OCI-LY1 (cell line): ENCODE data around the gene AXDND1.

ENCODE experiments used
- H2AFZ ChIP-seq: fragments of 200-600 bp; sonication (generic), shearing (Covaris generic); 2 replicates; pipeline ENCODE4 v1.6.0; 2014; ENCODE audit warnings: antibody characterized with exemption, mild to moderate bottlenecking, low read length
- H3F3A ChIP-seq: fragments of 200-600 bp; sonication (generic), shearing (Covaris generic); 2 replicates; pipeline ENCODE4 v1.6.0; 2014; ENCODE audit warnings: mild to moderate bottlenecking, antibody characterized with exemption, low read length, moderate library complexity; ENCODE audit not compliant: insufficient read depth
- H3K27ac ChIP-seq: fragments of 200-600 bp; sonication (generic); 2 replicates; pipeline ENCODE4 v1.5.1; 2014; ENCODE audit warnings: low read length, mixed run types, mild to moderate bottlenecking, low read depth; ENCODE audit not compliant: poor library complexity, severe bottlenecking
- H3K27me3 ChIP-seq: fragments of 200-600 bp; sonication (generic); 2 replicates; pipeline ENCODE4 v1.6.0; 2014; ENCODE audit warnings: antibody characterized with exemption, mild to moderate bottlenecking, low read length, moderate library complexity; ENCODE audit not compliant: insufficient read depth
- H3K36me3 ChIP-seq: fragments of 200-600 bp; sonication (generic); 2 replicates; pipeline ENCODE4 v1.6.1; 2014; ENCODE audit warnings: mild to moderate bottlenecking, antibody characterized with exemption, low read length, moderate library complexity, mixed read lengths; ENCODE audit not compliant: insufficient read depth
- H3K4me1 ChIP-seq: fragments of 200-600 bp; sonication (generic); 2 replicates; pipeline ENCODE4 v1.5.1; 2014; ENCODE audit warnings: mild to moderate bottlenecking, low read length, moderate library complexity; ENCODE audit not compliant: insufficient read depth, severe bottlenecking
- H3K4me2 ChIP-seq: fragments of 200-600 bp; sonication (generic), shearing (Covaris generic); 2 replicates; pipeline ENCODE4 v1.6.1; 2014; ENCODE audit warnings: low read length
- H3K4me3 ChIP-seq: fragments of 200-600 bp; sonication (generic); 2 replicates; pipeline ENCODE4 v1.5.1; 2014; ENCODE audit warnings: low read length, low read depth, mild to moderate bottlenecking, mixed read lengths; ENCODE audit not compliant: poor library complexity, severe bottlenecking
- H3K79me2 ChIP-seq: fragments of 200-600 bp; shearing (Covaris generic); 2 replicates; pipeline ENCODE4 v1.6.1; 2016; ENCODE audit warnings: mixed run types, low read length, mixed read lengths; ENCODE audit not compliant: insufficient read depth
- H3K9ac ChIP-seq: fragments of 200-600 bp; sonication (generic), shearing (Covaris generic); 2 replicates; pipeline ENCODE4 v1.6.1; 2014; ENCODE audit warnings: mild to moderate bottlenecking, low read length, mixed read lengths
- H3K9me2 ChIP-seq: fragments of 200-600 bp; sonication (generic), shearing (Covaris generic); 2 replicates; pipeline ENCODE4 v1.6.1; 2014; ENCODE audit warnings: low read depth, mild to moderate bottlenecking, low read length, mixed read lengths
- H3K9me3 ChIP-seq: fragments of 200-600 bp; shearing (Covaris generic); 2 replicates; pipeline ENCODE4 v1.6.1; 2014; ENCODE audit warnings: low read length, mixed read lengths
- H4K20me1 ChIP-seq: fragments of 200-600 bp; sonication (generic), shearing (Covaris generic); 2 replicates; pipeline ENCODE4 v1.6.0; 2016; ENCODE audit warnings: mild to moderate bottlenecking, low read length; ENCODE audit not compliant: insufficient read depth
- CTCF ChIP-seq: fragments of 200-600 bp; sonication (generic), shearing (Covaris generic); IDR thresholded peaks from 2 replicates; pipeline ENCODE4 v1.5.1; 2017; ENCODE audit warnings: mild to moderate bottlenecking, antibody characterized with exemption, low read length, moderate library complexity, mixed read lengths
- EZH2 ChIP-seq: fragments of 200-600 bp; sonication (generic), shearing (Covaris generic); IDR thresholded peaks from 2 replicates; pipeline ENCODE4 v1.8.0; 2017; ENCODE audit warnings: borderline replicate concordance, mixed run types, mild to moderate bottlenecking, antibody characterized with exemption, low read length, moderate library complexity, mixed read lengths

AXDND1 gene

GRCh38 chr1:179376223-179376622 lies 10.5 kb downstream of the AXDND1 start:
- Histone ChIP-seq H3K4me3 (no peak overlapping the region), H3F3A (no peaks in the 10 kb centered on the region), H4K20me1 (no peaks in the 10 kb centered on the region), H3K9ac (no peak overlapping the region), H3K9me2 (no peaks in the 10 kb centered on the region), H3K36me3 (no peaks in the 10 kb centered on the region), H3K4me1 (no peaks in the 10 kb centered on the region), H3K27me3 (no peaks in the 10 kb centered on the region), H3K27ac (no peak overlapping the region), H3K4me2 (no peak overlapping the region), H3K79me2 (no peaks in the 10 kb centered on the region), H3K9me3 (no peaks in the 10 kb centered on the region), H2AFZ (no peak overlapping the region)
- TF ChIP-seq EZH2 (no peak), CTCF (no peak)

GRCh38 chr1:179380299-179380698 lies 14.5 kb downstream of the AXDND1 start:
- Histone ChIP-seq H3K4me1 (no peaks in the 10 kb centered on the region), H2AFZ (no peak overlapping the region), H3K36me3 (no peaks in the 10 kb centered on the region), H3K4me3 (no peak overlapping the region), H3K4me2 (no peak overlapping the region), H3K9me3 (no peaks in the 10 kb centered on the region), H3F3A (no peaks in the 10 kb centered on the region), H3K27me3 (no peaks in the 10 kb centered on the region), H3K9ac (no peak overlapping the region), H3K79me2 (no peaks in the 10 kb centered on the region), H3K27ac (no peak overlapping the region), H3K9me2 (no peaks in the 10 kb centered on the region), H4K20me1 (no peaks in the 10 kb centered on the region)
- no peak for TF ChIP-seq EZH2
- TF ChIP-seq CTCF = no peak

GRCh38 chr1:179384027-179384426 lies 18.3 kb downstream of the AXDND1 start:
- Histone ChIP-seq H3F3A (no peaks in the 10 kb centered on the region), H3K27me3 (no peaks in the 10 kb centered on the region), H3K9me3 (no peaks in the 10 kb centered on the region), H2AFZ (no peak overlapping the region), H3K27ac (no peak overlapping the region), H3K4me3 (no peak overlapping the region), H4K20me1 (no peaks in the 10 kb centered on the region), H3K79me2 (no peaks in the 10 kb centered on the region), H3K4me2 (no peak overlapping the region), H3K4me1 (no peaks in the 10 kb centered on the region), H3K36me3 (no peaks in the 10 kb centered on the region), H3K9ac (no peak overlapping the region), H3K9me2 (no peaks in the 10 kb centered on the region)
- TF ChIP-seq EZH2 (no peak), CTCF (no peak)
